HCT116 (cell line): Measurements from ENCODE around the gene PGD.

Experiments used
- CTCF ChIP-seq, 3 experiments: fragments of 200-600 bp in 1 of 3; sonication (generic) in 1 of 3; IDR thresholded peaks in 2 of 3; conservative IDR thresholded peaks in 1 of 3; 2 replicates each; pipeline ENCODE4 v1.5.1; 2012 to 2017; ENCODE audit warnings: low read depth in 2 of 3, low read length in 2 of 3, antibody characterized with exemption in 1 of 3, borderline replicate concordance in 1 of 3, control low read depth in 1 of 3, mild to moderate bottlenecking in 1 of 3, mixed read lengths in 1 of 3, mixed run types in 1 of 3, moderate library complexity in 1 of 3; ENCODE audit not compliant: insufficient read depth in 1 of 3
- EGR1 ChIP-seq: IDR thresholded peaks from 2 replicates; pipeline ENCODE4 v1.6.1; 2012; ENCODE audit warnings: low read depth
- EZH2 ChIP-seq: fragments of 200-600 bp; sonication (generic); IDR thresholded peaks from 2 replicates; pipeline ENCODE4 v1.6.1; 2017; ENCODE audit warnings: antibody characterized with exemption, mixed run types
- EZH2phosphoT487 ChIP-seq: fragments of 200-600 bp; IDR thresholded peaks from 2 replicates; pipeline ENCODE4 v1.6.1; 2018; ENCODE audit warnings: antibody characterized with exemption, borderline replicate concordance
- POLR2A ChIP-seq: IDR thresholded peaks from 2 replicates; pipeline ENCODE4 v1.7.0; 2011; ENCODE audit warnings: borderline replicate concordance; ENCODE audit not compliant: insufficient read depth, insufficient read length; ENCODE audit errors: extremely low read depth
- POLR2AphosphoS5 ChIP-seq: IDR thresholded peaks from 2 replicates; pipeline ENCODE4 v1.6.1; 2011; ENCODE audit warnings: mild to moderate bottlenecking, low read depth, low read length, moderate library complexity
- RAD21 ChIP-seq: IDR thresholded peaks from 2 replicates; pipeline ENCODE4 v1.6.1; 2012; ENCODE audit warnings: low read depth, mild to moderate bottlenecking
- SRF ChIP-seq: IDR thresholded peaks from 2 replicates; pipeline ENCODE4 v1.6.1; 2012; ENCODE audit warnings: low read depth
- TCF7L2 ChIP-seq: IDR thresholded peaks from 2 replicates; pipeline ENCODE4 v1.7.0; 2011; ENCODE audit warnings: borderline replicate concordance, inconsistent platforms; ENCODE audit not compliant: insufficient read depth, insufficient read length; ENCODE audit errors: extremely low read depth

- TF ChIP-seq EGR1: no peak
- no peak for TF ChIP-seq CTCF (IDR thresholded peaks at IDR 0.05 in 2 of 3, conservative IDR thresholded peaks at IDR 0.05 in 1 of 3; ENCODE audit: borderline replicate concordance in 1 of 3, insufficient read depth in 1 of 3, low read depth in 2 of 3, low read length in 2 of 3)
- TF ChIP-seq SRF: no peak
- no peak for TF ChIP-seq EZH2
- TF ChIP-seq RAD21: no peak
- no peak for TF ChIP-seq TCF7L2
- TF ChIP-seq EZH2phosphoT487: no peak
- TF ChIP-seq POLR2A: no peak
- no peak for TF ChIP-seq POLR2AphosphoS5
Measured at GRCh38 chr1:10388387-10388715, 10.5 kb upstream of the PGD start.
